ENCODE results near the gene KLHL3.

KLHL3 gene

GRCh38 chr5:137600721-137601360 is 135.0 kb downstream of the KLHL3 start:
- no peak overlapping the region for H3K4me3 ChIP-seq
- H3K27ac ChIP-seq = no peak overlapping the region
- H3K27me3 ChIP-seq = no peaks in the 10 kb centered on the region
- no peaks in the 10 kb centered on the region for H3K9me3 ChIP-seq
- no peak overlapping the region for H3K9ac ChIP-seq
- TF ChIP-seq Cebpa-rat (IDR thresholded peaks at IDR 0.05) = no peak
- H3K4me1 ChIP-seq = no peaks in the 10 kb centered on the region
- no peaks in the 10 kb centered on the region for H3K36me3 ChIP-seq
- no peaks in the 10 kb centered on the region for H4K20me1 ChIP-seq
- no peak overlapping the region for H3K4me2 ChIP-seq

DNA sequence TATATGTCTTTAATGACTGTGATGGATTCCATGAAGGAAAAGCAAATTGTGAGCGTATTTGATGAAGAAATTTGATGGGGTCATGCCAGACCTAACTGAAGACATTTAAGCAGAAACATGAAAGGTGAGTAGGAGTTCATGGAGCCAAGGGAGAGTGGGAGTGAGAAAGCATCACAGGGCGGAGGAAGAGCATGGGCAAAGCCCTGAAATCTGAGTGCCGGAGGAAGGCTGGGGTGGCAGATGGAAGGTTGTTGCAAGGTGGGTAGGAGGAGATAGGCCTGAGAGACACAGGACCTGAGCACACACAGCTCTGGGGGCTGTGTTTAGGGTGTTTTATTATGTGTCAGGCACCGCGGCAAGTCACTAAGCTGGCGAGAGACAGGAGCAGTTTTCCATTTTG is 136.4 kb downstream of the KLHL3 start:
- TF ChIP-seq Cebpa-rat (IDR thresholded peaks at IDR 0.05) = no peak
- Histone ChIP-seq H3K36me3 (no peaks in the 10 kb centered on the region), H3K4me1 (no peaks in the 10 kb centered on the region), H4K20me1 (no peaks in the 10 kb centered on the region), H3K9ac (no peak overlapping the region), H3K27ac (no peak overlapping the region), H3K4me2 (no peak overlapping the region), H3K27me3 (no peaks in the 10 kb centered on the region), H3K4me3 (no peak overlapping the region), H3K9me3 (no peaks in the 10 kb centered on the region)

DNA sequence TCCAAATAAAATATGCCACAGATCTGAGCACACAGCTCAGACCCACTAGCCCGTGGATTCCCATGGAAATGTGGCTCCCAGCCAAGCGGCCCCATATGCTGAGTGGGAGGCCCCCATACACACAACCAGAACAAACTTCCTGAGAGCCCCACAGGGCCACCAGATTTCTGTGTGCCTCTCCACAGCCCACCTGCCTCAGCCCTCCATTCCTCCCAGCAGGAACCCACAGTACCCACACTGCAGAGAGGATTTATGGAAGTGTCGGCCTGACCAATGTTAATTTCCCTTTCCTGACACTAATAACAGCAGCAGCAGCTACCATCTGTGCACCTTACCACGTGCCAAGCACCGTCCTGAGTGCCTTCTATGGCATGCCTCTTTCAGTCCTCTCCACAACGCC is 137.5 kb downstream of the KLHL3 start:
- no peaks in the 10 kb centered on the region for H3K27me3 ChIP-seq
- no peak for TF ChIP-seq Cebpa-rat (IDR thresholded peaks at IDR 0.05)

GRCh38 chr5:137596941-137597340 is 138.9 kb downstream of the KLHL3 start:
- Histone ChIP-seq H4K20me1 (no peaks in the 10 kb centered on the region), H3K4me3 (no peak overlapping the region), H3K36me3 (no peaks in the 10 kb centered on the region), H3K9ac (no peak overlapping the region), H3K27ac (no peak overlapping the region), H3K9me3 (peaks cover 6% of the 10 kb centered on the region; the same call in 1 of the 2 replicates), H3K27me3 (no peaks in the 10 kb centered on the region), H3K4me2 (no peak overlapping the region), H3K4me1 (no peaks in the 10 kb centered on the region)
- TF ChIP-seq Cebpa-rat (IDR thresholded peaks at IDR 0.05) = no peak

More for the DNA sequence above, 137.5 kb downstream of the KLHL3 start:
- Histone ChIP-seq H4K20me1 (no peaks in the 10 kb centered on the region), H3K36me3 (no peaks in the 10 kb centered on the region), H3K27ac (no peak overlapping the region), H3K9ac (no peak overlapping the region), H3K4me2 (no peak overlapping the region), H3K4me1 (no peaks in the 10 kb centered on the region), H3K9me3 (no peaks in the 10 kb centered on the region), H3K4me3 (no peak overlapping the region)

DNA sequence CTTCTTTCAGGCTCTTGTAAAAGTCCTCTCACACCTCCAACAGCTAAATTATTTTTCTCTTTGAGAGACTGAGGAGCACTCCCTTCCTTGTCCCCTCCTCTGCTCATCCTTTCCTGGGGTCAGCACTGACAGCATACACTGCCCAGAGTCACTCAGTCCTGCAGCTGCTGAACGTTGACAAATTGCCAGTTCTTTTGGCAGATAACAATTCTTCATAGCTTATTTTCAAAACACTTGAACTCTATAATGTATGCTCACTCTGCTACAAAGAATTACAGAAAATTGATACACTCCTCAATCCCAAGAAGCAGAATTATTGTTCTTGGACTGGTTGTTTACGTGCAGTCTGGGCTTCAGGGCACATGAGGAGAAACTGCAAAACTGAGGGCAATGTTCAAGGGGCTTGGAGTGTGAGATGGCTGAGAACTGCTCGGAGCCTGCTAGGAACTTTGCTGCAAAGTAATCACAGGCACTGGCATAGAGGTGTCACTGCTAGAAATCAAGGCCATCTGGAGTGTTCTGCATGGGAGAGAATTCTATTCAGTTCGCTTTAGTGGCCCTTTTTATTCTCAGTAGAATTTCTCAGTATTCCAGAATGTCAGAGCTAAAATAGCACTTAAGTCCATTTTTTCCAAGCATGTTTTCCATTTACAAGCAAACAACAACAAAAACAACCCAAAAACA is 140.4 kb downstream of the KLHL3 start:
- Histone ChIP-seq H3K4me2 (no peak overlapping the region), H3K27me3 (no peaks in the 10 kb centered on the region), H4K20me1 (no peaks in the 10 kb centered on the region), H3K9me3 (peaks cover 11% of the 10 kb centered on the region; the same call in 1 of the 2 replicates), H3K4me3 (no peak overlapping the region), H3K27ac (no peak overlapping the region), H3K9ac (no peak overlapping the region), H3K4me1 (no peaks in the 10 kb centered on the region), H3K36me3 (no peaks in the 10 kb centered on the region)
- TF ChIP-seq Cebpa-rat (IDR thresholded peaks at IDR 0.05) = no peak

DNA sequence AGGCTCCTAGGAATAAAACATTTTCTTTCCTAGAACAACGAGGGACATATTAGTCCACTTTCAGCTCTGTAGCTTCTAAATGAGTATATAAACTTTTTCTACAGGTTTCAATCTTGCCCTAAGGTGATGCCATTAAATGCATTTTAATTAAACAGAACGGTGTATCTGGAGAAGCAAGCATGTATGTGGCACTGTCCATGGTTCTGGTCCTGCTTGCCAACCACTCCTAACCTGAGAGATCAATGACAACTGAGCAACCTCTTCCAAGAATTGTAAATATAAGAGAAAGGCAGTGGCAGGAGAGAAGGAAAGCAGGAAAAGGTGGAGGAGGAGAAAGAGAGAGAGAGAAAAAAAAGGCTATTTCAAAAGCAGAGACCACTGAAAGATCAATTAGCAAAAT is 141.2 kb downstream of the KLHL3 start:
- no peak for TF ChIP-seq Cebpa-rat (IDR thresholded peaks at IDR 0.05)
- H3K9ac ChIP-seq = no peak overlapping the region
- H3K4me2 ChIP-seq = no peak overlapping the region
- H3K4me3 ChIP-seq = no peak overlapping the region
- no peak overlapping the region for H3K27ac ChIP-seq
- H3K9me3 ChIP-seq = peaks cover 11% of the 10 kb centered on the region; the same call in 1 of the 2 replicates
- no peaks in the 10 kb centered on the region for H3K36me3 ChIP-seq
- H3K27me3 ChIP-seq = no peaks in the 10 kb centered on the region
- no peaks in the 10 kb centered on the region for H3K4me1 ChIP-seq
- no peaks in the 10 kb centered on the region for H4K20me1 ChIP-seq

- H3K27me3 ChIP-seq = no peaks in the 10 kb centered on the region
- H3K9me3 ChIP-seq = peaks cover 11% of the 10 kb centered on the region; the same call in 1 of the 2 replicates
- no peaks in the 10 kb centered on the region for H4K20me1 ChIP-seq
- H3K27ac ChIP-seq = no peak overlapping the region
- H3K4me2 ChIP-seq = no peak overlapping the region
- H3K36me3 ChIP-seq = no peaks in the 10 kb centered on the region
- no peak for TF ChIP-seq Cebpa-rat (IDR thresholded peaks at IDR 0.05)
- H3K4me3 ChIP-seq = no peak overlapping the region
- no peak overlapping the region for H3K9ac ChIP-seq
- peaks cover 6% of the 10 kb centered on the region; the same call in 1 of the 2 replicates for H3K4me1 ChIP-seq
These were observed 143.6 kb downstream of the KLHL3 start for GRCh38 chr5:137592317-137592716.

GRCh38 chr5:137589185-137589584 is 146.7 kb downstream of the KLHL3 start:
- Histone ChIP-seq H3K4me2 (no peak overlapping the region), H3K27me3 (no peaks in the 10 kb centered on the region)
- TF ChIP-seq Cebpa-rat (IDR thresholded peaks at IDR 0.05) = no peak

DNA sequence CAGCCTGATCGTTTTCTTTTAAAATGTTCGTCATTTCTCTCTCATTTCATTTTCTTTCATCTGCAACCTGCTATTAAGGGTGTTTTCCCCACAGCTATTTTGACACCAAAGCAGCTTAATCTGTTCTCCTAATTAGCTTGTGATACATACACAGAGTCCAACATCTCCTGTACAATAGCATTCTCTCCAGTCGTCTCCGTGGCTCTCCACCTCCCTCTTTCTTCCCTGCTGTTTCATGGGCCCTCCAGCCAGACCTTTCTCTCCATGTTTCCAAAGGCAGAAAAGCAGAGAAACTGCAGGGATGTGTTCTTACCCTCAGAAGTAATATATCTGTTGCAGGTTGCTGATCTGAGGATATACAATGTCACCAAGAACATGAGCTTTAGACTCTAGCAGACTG is 148.0 kb downstream of the KLHL3 start:
- Histone ChIP-seq H3K4me2 (no peak overlapping the region), H3K9me3 (peaks cover 11% of the 10 kb centered on the region; the same call in 1 of the 2 replicates), H3K36me3 (no peaks in the 10 kb centered on the region), H3K4me3 (no peak overlapping the region), H3K27me3 (no peaks in the 10 kb centered on the region), H3K9ac (no peak overlapping the region), H4K20me1 (no peaks in the 10 kb centered on the region), H3K27ac (no peak overlapping the region), H3K4me1 (peaks cover 6% of the 10 kb centered on the region; the same call in 1 of the 2 replicates)
- TF ChIP-seq Cebpa-rat (IDR thresholded peaks at IDR 0.05) = no peak

More at GRCh38 chr5:137589185-137589584, 146.7 kb downstream of the KLHL3 start:
- no peak overlapping the region for H3K4me3 ChIP-seq
- H3K9ac ChIP-seq = no peak overlapping the region
- H3K9me3 ChIP-seq = peaks cover 11% of the 10 kb centered on the region; the same call in 1 of the 2 replicates
- H3K4me1 ChIP-seq = peaks cover 6% of the 10 kb centered on the region; the same call in 1 of the 2 replicates
- H3K27ac ChIP-seq = no peak overlapping the region
- H4K20me1 ChIP-seq = no peaks in the 10 kb centered on the region
- no peaks in the 10 kb centered on the region for H3K36me3 ChIP-seq

- Histone ChIP-seq H3K27ac (no peak overlapping the region), H3K4me3 (no peak overlapping the region), H3K9me3 (no peaks in the 10 kb centered on the region), H3K9ac (no peak overlapping the region), H3K36me3 (no peaks in the 10 kb centered on the region), H3K4me1 (peaks cover 23% of the 10 kb centered on the region), H3K27me3 (no peaks in the 10 kb centered on the region), H3K4me2 (no peak overlapping the region), H4K20me1 (no peaks in the 10 kb centered on the region)
- no peak for TF ChIP-seq Cebpa-rat (IDR thresholded peaks at IDR 0.05)
These were observed 151.6 kb downstream of the KLHL3 start for GRCh38 chr5:137584262-137584661.

Measured in BLaER1 (cell line).